HG03060 (cell line): ENCODE results near the gene CITED4.

Experiments
- ATAC-seq: cut with Tn5 transposase; IDR thresholded peaks from one replicate; pipeline ENCODE4 v1.9.1; 2021; ENCODE audit warnings: low read depth, moderate number of reproducible peaks; ENCODE audit not compliant: unreplicated experiment

The CITED4 gene

DNA sequence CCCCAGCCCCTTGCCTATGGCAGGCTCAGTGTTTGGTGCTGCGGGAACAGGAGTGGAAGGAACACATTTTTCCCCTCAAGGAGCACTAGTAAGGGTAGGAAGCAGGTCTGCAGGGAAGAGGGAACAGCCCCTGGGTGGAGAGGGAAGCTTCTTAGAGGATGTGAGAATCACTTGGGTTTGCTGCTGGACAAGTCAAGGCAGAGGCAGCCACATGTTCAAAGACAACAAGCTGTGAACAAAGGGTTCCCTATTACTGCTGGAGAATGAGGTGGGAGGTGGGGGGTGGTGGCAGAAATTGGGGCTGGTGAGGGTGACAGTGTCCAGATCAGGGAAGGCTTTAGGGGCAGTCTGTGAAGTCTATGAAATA, 24.8 kb upstream of the CITED4 start:
- ATAC-seq, result no peak

DNA sequence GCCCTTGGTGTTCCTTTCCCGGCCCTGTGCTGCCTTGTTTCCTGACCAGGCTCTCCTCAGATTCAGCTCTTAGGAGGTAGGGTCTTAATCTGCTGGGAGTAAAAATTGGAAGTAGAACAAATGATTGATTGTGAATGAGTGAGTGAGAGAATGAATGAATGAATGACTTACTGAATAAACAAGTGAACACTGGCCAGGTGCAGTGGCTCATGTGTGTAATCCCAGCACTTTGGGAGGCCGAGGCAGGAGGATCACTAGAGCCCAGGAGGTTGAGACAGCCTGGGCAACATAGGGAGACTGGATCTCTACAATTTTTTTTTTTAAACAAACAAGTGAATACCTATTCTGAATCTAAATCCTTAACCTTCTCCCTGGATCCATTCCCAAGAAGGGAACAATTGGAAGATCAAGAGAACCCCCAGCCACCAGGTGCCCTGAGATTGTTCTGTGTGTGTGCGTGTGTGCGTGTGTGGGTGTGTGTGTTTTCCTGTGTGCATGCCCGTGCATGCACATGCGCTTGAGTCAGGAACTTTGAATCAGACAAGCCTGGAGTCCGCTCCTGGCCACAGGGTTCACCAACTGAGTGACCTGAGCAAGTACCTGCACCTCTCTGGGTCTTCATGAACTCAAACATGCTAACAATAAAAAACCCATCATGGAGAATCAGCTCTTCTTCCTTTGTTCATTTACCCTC, 24.3 kb upstream of the CITED4 start:
- no peak for ATAC-seq

DNA sequence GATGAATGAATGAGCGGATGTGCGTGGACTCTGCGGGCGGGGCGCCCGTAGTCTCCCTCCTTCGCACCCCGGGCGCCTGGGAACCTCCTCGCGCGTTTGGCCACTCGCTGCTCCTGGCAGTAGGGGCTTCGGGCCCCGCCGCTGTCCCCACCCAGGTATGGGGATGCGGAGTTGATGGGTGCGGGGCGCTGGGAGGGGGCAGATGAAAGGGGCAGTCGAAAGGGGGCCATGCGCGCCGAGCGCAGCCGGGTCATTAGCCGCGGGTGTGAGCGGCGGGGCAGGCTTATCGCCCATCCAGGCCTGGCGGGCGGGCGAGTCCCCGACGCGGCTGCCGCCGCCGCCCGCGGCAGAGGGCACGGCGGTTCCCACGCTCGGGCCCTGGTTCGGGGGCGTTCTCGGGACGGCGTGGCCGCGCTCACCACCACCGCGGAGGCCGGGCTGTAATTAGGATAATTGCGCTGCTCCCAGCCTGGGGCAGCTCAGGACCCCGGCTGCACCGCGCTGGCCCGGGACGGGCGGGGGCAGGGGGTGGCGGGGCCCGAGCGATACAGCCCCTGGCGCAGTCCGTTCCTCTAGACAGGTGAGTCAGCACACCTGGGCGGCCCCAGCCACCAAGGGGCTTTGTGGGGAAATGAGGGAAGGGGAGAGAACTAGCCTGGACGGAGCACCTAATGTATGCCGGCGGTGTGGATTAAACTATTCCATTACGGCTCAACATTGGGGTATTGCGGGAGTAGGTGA, 22.1 kb upstream of the CITED4 start:
- no peak for ATAC-seq

DNA sequence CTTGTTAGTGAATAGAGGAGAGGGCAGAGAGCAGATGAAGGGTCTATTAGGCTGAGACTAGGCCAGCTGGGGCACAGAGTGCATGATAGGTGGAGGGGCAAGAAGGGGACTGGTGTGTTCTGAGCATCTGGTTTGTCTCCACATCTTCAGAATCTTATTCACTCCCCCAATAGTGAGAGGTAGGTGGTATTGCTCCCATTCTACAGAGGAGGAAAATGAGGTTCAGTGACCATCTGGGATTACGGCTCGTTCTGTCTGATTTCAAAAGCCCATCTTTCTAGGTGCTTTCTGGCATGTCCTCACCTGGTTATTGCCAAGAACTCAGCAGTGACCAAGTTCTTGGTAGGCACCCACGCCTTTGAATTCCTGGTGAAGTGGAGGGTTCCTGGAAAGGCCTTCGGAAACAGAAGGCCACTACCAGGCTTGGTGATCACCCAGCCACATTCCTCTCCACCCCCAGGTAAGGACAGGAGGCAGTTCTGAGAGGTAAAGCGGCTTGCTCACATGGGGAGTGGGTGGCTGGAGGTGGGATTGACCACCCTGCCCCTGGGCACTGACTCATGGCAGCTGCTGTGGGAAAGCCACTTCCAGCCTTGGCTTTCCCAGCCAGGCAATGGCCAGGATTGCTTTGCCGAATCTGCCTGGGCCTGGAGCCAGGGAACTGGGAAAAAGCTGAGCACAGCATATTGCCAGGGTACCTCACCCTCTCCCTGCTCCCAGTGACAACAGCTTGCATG, 18.8 kb upstream of the CITED4 start:
- ATAC-seq, result no peak

DNA sequence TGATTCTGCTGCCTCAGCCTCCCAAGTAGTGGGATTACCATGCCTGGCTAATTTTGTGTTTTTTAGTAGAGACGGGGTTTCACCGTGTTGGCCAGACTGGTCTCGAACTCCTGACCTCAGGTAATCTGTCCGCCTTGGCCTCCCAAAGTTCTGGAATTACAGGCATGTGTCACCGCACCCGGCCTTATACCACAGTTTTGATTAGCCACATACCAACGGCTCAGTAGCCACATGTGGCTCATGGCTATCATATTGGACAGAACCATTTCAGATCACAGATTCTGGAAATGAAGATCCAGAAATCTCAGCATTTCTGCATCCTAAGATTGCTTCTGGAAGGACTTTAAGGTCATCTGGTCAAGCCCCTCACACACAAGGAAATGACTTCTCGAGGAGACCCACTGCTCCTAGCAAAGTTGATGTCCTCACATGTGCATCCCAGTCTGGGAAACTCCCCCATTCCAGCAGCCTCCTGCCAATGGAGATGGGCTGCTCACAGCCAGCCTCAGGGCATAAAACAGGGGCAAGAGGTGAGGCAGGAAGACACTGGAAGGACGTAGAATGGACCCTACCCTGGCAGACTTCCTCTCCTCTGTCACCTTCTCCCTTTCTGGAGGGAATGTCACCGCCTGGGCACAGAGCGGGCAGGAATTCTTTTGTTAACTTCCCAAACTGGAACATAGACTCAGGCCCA, 17.5 kb upstream of the CITED4 start:
- no peak for ATAC-seq

DNA sequence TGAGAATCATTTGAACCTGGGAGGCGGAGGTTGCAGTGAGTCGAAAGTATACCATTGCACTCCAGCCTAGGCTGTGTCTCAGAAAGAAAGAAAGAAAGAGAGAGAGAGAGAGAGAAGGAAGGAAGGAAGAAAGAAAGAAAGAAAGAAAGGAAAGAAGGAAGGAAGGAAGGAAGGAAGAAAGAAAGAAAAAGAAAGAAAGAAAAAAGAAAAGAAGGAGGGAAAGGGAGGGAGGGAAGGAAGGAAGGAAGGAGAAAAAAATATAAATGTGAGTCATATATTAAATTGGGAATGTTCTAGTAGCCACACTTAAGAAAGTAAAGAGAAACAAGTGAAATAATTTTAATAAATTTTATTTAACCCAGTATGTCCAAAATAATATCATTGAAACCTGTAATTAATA, 16.7 kb upstream of the CITED4 start:
- no peak for ATAC-seq

DNA sequence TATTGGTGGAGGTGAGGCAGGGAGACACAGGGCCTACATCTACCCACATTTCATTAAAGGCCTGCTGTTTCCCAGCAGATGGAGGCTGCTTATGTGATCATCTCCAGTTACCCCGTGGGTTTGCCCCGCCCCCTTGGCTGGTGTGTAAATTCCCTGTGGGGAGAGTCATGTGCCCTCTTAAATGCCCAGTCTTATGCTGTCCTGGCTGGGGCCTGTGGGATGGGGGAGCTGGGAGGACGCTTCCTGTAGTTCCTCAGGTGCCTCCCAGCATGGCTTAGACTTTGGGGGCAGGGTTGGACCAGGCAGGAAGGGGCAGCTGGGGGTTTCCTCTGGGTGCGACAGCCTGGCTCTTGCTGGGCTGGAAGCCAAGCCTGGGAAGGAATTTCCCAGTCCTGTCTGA, 15.5 kb upstream of the CITED4 start:
- no peak for ATAC-seq

DNA sequence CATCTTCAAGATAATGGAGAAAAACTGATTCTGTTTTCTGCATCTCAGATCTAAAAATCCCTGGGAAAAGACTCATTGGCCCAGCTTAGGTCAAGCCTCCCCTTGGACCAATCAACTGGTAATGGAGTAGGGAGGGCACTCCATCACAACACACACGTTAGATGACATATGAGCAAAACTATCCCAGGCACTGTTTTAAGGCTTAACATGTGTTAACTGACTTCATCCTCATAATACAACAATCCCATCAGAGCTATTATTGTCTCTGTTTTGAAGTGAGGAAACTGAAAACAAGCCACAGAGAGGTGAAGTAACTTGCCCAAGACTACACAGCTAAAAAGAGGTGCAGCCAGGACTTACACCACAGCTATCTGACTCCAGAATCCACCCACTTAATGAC, 14.7 kb upstream of the CITED4 start:
- no peak for ATAC-seq

DNA sequence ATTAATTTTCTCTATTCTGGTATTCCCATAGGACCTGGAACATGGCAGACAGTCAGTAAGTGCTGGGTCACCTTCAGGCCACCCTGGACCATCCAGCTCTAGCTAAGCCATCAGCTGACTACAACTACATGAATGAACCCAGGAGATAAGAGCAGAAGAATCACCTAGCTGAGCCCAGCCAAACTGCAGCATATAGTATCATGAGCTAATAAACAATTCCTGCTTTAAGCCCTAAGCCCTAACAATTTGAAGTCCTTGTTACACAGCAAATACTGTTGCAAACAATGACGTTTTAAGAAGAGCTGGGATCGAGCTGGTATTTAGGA, 14.2 kb upstream of the CITED4 start:
- no peak for ATAC-seq

DNA sequence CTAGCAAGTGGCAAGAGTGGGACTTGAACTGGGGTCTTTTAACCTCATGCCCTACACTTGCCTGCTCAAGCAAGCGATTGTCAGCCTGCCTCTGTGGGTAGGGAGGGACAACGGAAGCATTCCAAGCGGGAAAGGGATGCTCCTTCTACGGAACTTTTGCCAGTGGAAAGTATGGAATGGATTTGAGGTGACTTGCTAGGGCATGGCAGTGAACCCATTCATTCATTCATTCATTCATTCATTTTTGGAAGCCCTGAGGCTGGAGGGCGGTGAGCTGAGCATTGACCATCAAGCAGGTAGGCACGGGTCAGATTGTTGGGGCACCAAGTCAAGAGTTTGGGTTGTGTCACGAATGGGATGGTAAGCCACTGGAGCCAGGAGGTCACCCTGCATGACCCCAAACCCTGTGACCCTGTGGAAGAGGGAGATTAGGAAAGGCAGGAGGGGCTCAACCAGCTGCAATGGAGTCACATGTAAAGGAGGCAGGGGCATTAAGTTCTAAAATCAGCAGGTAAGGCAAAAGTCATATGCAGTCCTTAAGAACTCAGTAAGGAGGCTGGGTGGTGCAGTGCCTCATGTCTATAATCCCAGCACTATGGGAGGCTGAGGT, 11.8 kb upstream of the CITED4 start:
- no peak for ATAC-seq

DNA sequence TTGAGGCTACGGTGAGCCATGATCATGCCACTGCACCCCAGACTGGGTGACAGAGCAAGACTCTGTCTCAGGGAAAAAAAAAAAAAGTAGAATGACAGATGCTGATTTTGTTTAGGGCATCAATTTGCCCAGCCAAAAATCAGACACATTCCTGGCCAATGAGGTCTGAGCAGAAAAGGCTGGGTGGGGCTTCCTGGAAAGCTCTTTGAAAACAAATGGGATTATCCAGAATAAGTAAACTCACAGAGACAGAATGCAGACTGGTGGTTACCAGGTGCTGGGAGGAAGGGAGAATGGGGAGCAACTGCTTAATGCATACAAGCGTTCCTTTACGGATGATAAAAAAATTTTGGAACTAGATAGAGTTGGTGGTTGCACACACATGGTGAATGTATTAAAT, 10.1 kb upstream of the CITED4 start:
- ATAC-seq, result no peak

DNA sequence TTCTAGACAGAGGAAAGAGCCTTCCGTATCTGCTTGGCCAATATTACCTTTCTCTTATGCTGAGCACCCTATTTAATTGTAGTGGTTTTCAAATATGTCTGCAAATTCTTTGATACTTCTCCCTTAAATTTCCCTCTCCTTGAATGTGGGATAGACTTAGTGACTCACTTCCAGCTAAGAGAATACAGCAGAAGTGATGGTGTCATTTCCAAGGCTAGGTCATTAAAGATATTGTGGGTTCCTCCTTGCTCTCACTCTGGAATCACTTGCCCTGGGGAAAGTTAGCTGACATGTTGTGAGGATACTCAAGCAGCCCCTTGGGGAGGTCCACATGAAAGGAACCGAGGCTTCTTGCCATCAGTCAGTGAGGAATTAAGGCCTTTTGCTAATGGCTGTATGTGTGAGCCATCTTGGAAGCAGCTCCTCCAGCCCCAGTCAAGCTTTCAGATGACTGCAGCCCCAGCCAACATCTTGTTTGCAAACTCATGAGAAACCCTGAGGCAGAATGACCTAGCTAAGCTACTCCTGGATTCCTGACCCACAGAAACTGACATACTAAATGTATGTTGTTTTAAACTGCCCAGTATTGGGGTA, 8.1 kb upstream of the CITED4 start:
- ATAC-seq, result no peak

DNA sequence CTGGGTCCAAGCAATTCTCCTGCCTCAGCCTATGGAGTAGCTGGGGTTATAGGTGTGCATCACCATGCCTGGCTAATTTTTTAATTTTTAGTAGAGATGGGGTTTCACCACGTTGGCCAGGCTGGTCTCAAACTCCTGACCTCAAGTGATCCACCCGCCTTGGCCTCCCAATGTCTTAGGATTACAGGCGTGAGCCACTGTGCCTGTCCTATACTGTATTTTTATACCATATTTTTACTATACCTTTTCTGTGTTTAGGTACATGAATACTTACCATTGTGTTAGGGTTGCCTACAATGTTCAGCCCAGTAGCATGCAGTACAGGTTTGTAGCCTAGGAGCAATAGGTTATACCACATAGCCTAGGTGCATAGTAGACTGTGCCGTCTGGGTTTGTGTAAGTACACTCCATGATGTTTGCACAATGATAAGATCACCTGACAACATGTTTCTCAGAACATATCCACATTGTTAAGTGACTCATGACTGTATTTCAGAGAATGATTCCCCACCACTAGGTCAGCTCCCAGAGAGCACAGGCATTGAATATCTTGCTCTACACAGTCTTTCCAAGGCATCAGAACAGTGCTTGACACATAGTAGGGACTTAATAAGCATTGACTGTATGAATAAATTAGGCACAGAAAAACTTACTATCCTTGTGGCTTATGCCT, 6.0 kb upstream of the CITED4 start:
- no peak for ATAC-seq

DNA sequence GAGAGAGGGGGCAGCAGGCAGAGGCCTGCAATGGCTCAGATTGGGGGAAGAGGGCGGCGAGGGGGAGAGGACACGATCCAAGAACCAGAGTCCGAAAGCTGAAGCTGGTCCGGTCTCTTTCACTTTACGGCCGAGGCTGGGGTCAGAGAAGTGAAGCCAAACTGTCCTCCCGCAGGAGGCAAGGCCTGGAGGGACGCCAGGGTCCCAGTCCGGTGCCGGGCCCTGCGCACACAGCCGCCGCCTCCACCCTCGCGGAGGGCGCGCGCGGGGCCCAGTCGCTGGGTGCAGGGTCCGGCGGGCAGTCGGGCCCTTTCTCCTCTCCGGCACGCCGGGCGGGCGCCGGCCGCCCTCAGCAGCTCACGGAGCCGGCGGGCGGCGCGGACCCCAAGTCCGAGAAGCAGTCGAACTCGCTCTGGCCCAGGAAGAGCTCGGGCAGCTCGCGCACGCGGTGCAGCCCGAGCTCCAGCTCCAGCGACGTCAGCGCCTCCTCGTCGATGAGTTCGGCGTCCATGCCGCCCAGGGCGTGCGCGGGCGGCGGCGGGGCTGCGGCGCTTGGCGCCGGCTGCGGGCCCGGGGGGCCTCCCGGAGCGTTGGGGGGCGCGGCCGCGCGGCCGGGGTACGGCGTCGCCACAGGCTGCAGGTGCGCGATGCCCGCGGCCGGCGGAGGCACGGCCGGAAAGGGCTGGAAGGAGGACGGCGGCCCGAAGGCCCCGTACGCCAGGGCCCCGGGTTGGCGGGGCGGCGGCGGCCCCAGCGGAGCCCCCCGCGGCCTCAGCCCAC, 749 bp downstream of the CITED4 start:
- no peak for ATAC-seq

DNA sequence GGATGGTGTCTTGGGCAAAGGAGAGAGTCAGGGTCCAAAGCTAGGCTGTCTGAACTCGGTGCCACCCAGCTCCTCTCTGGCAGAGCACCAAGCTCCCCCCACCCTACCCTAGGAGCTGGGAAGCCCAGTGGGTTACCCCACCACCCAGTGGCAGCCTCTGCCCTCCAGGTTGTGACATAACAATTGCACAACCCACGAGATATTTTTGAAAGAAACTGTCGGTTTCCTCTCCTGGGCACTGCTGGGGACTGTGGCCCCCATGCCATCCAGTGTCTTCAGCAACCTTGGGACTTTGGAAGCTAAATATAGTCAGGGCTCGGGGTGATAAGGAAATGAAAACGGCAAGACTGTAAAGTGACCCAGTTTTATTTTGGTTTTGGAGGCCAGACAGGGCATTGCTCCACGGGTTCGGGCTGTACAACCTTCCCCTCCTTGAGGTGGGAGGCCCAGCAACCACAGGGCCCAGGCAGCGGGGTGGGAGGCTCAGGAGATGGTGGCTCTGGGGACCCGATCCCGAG, 1.4 kb downstream of the CITED4 start:
- no peak for ATAC-seq

DNA sequence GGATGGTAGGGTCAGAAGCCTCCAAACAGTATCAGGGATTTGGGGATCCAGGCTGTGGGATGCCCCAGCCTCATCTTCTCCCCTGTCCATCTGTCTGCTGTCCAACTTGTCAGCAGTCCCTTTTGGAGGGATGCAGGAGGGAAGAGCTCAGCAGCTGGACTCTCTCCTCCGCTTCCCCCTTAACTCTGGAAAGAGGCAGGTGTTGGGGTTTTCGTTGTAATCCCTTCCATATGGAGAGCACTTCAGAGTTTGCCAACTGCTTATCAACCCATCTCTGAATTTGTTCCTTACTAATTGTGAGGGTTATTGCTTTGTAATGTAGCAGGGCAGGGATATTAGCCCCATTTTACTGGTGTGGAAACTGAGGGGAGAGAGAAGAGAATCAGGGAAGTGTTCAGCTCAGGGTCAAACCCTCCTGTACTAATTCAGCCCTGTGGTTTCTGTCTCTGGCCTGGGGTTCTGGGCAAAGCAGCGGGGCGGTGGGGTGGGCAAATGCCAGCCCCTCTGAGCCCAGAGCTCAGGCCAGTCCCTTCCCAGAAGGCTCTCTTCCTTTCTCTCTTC, 3.2 kb downstream of the CITED4 start:
- ATAC-seq, result no peak

DNA sequence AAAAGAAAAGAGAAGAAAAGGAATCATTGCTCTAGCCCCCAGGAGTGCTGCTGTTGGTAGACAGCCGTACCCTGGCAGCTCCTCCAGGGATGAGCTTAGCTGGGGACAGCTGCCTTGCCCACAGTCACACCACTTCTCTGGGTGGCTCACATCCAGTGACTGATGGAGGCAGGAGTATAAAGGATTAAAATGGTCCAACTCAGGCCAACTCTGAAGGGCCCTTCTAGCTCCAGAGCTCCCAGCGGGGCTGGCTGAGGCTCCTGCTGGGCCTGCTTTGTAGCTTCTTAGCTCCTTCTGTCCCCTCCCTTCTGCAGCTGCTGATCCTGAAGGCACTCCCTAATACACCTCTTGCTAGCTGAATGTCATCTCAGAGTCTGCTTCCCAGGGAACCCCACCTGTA, 4.4 kb downstream of the CITED4 start:
- no peak for ATAC-seq

DNA sequence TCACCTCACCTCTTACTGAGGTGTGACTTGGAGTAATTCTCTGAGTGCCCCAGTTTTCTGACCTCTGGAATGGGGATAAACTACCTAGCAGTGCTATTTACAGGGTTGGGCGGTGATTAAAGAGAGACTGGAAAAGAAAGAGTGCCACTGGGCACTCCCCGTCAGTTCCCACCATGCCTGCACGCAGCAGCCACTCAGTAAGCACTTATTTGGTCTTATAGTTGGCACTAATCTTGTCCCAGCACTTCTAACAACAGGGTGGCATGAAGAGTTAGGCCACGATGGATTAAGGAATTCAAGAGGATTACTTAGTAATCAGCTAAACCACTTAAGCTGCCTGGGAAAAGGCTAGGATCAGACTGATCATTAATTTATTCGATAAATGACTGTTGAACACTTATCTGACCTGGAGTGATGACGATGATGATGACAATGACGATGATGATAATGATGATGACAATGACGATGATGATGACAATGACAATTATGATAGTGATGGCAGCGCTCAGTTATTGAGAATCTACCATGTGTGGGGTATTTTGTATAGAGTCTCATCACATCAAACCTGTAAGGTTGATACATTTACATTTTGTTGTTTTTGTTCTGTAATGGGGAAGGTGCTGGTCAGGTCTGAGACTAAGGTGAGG, 5.4 kb downstream of the CITED4 start:
- no peak for ATAC-seq
